Measurements from ENCODE around the gene TRPV4.

The TRPV4 gene

GRCh38 chr12:109738878-109739665 is 94.1 kb downstream of the TRPV4 start:
- no peak for DNase-seq

GRCh38 chr12:109738209-109738608 is 95.0 kb downstream of the TRPV4 start:
- DNase-seq: no peak

GRCh38 chr12:109737631-109738030 is 95.6 kb downstream of the TRPV4 start:
- no peak for DNase-seq

GRCh38 chr12:109737126-109737525 is 96.1 kb downstream of the TRPV4 start:
- no peak for DNase-seq

- DNase-seq: no peak
Measured at GRCh38 chr12:109736552-109737108, 96.6 kb downstream of the TRPV4 start.

- DNase-seq: no peak
Measured at GRCh38 chr12:109735825-109736551, 97.2 kb downstream of the TRPV4 start.

GRCh38 chr12:109735051-109735521 is 98.1 kb downstream of the TRPV4 start:
- DNase-seq: no peak

GRCh38 chr12:109734219-109735000 is 98.8 kb downstream of the TRPV4 start:
- no peak for DNase-seq

Data from CD4-positive, alpha-beta T cell treated with Interleukin-4 for 4 hours (primary cell).